SK-N-SH (cell line): ENCODE measurements around the gene PDCD1. TPM values are rescaled to one million over a fixed set of nuclear protein-coding genes. Genes with fewer than 3 reads are reported as not detected.
A peak's percentile ranks its signal among the peaks of the same experiment; 100 is the strongest.

Experiments
- CTCF ChIA-PET: fragments of 300-600, 350-600 bp; formaldehyde crosslinking; extraction: SDS; loops from one replicate; lab custom pipeline; 2021; lab: Yijun Ruan, JAX
- POLR2A ChIA-PET: fragments of 350-600 bp; sonication (Branson Sonifier 250); formaldehyde crosslinking; extraction: SDS; loops from one replicate; lab custom pipeline; 2020; ENCODE audit warnings: antibody characterized with exemption, inconsistent platforms; lab: Yijun Ruan, JAX
- DNase-seq: peaks from one replicate; pipeline ENCODE4 v3.0.0; 2012
- H2AFZ ChIP-seq: fragments of 200-600 bp; sonication (generic); 2 replicates; pipeline ENCODE4 v1.8.1; 2016; ENCODE audit warnings: antibody characterized with exemption, mild to moderate bottlenecking, low read depth
- H3F3A ChIP-seq: fragments of 200-600 bp; sonication (generic); replicated peaks from 2 replicates; pipeline ENCODE3; 2016; ENCODE audit warnings: antibody characterized with exemption, mild to moderate bottlenecking; ENCODE audit not compliant: insufficient read depth
- H3K27ac ChIP-seq, 2 experiments: fragments of 200-500 bp in 1 of 2; fragments of 200-600 bp in 1 of 2; sonication (Bioruptor generic) in 1 of 2; sonication (generic), shearing (Covaris generic) in 1 of 2; 2 replicates each; pipeline versions ENCODE4 v1.5.1 to v1.6.1; 2014 to 2016; ENCODE audit warnings: low read depth in 2 of 2, inconsistent platforms in 1 of 2, low read length in 1 of 2, mild to moderate bottlenecking in 1 of 2, mixed read lengths in 1 of 2
- H3K27me3 ChIP-seq: fragments of 200-600 bp; sonication (generic), shearing (Covaris generic); 2 replicates; pipeline ENCODE4 v1.6.1; 2016; ENCODE audit warnings: mixed run types; ENCODE audit not compliant: insufficient read depth
- H3K36me3 ChIP-seq, 2 experiments: fragments of 200-500 bp in 1 of 2; fragments of 200-600 bp in 1 of 2; sonication (Bioruptor generic) in 1 of 2; sonication (generic) in 1 of 2; replicated peaks in 1 of 2; 2 replicates each; pipeline versions ENCODE3 to v1.5.1; 2014 to 2016; ENCODE audit warnings: low read length in 1 of 2, mild to moderate bottlenecking in 1 of 2; ENCODE audit not compliant: insufficient read depth in 2 of 2, control insufficient read depth in 1 of 2
- H3K4me1 ChIP-seq, 2 experiments: fragments of 200-500 bp in 1 of 2; fragments of 200-600 bp in 1 of 2; sonication (Bioruptor generic) in 1 of 2; sonication (generic), shearing (Covaris generic) in 1 of 2; 2 replicates each; pipeline versions ENCODE4 v1.5.1 to v1.6.1; 2014 to 2016; ENCODE audit warnings: low read depth in 1 of 2, low read length in 1 of 2, mixed run types in 1 of 2; ENCODE audit not compliant: insufficient read depth in 2 of 2, control insufficient read depth in 1 of 2
- H3K4me2 ChIP-seq: fragments of 200-600 bp; sonication (generic), shearing (Covaris generic); 2 replicates; pipeline ENCODE4 v1.6.1; 2017; ENCODE audit warnings: mixed run types
- H3K4me3 ChIP-seq, 2 experiments: fragments of 200-500 bp in 1 of 2; fragments of 200-600 bp in 1 of 2; sonication (Bioruptor generic) in 1 of 2; sonication (generic), shearing (Covaris generic) in 1 of 2; 2 replicates each; pipeline versions ENCODE4 v1.5.1 to v1.8.1; 2014 to 2016; ENCODE audit warnings: low read depth in 2 of 2, inconsistent platforms in 1 of 2, low read length in 1 of 2, mild to moderate bottlenecking in 1 of 2, mixed read lengths in 1 of 2, moderate library complexity in 1 of 2
- H3K79me2 ChIP-seq: fragments of 200-600 bp; sonication (generic); 2 replicates; pipeline ENCODE4 v1.8.1; 2017; ENCODE audit warnings: mild to moderate bottlenecking; ENCODE audit not compliant: insufficient read depth
- H3K9ac ChIP-seq: fragments of 200-600 bp; sonication (generic); 2 replicates; pipeline ENCODE4 v1.6.1; 2017; ENCODE audit warnings: mixed run types
- H3K9me2 ChIP-seq: fragments of 200-600 bp; sonication (generic); 2 replicates; pipeline ENCODE4 v1.6.1; 2017; ENCODE audit warnings: mixed run types
- H3K9me3 ChIP-seq: fragments of 200-600 bp; sonication (generic); 2 replicates; pipeline ENCODE4 v1.6.1; 2017; ENCODE audit warnings: mixed run types, mild to moderate bottlenecking, moderate library complexity
- H4K20me1 ChIP-seq: fragments of 200-600 bp; sonication (generic); 2 replicates; pipeline ENCODE4 v1.6.1; 2017; ENCODE audit warnings: mild to moderate bottlenecking, mixed run types; ENCODE audit not compliant: insufficient read depth
- ELF1 ChIP-seq: IDR thresholded peaks from 2 replicates; pipeline ENCODE4 v1.4.0; 2012
- EZH2phosphoT487 ChIP-seq: fragments of 200-600 bp; sonication (generic); IDR thresholded peaks from 2 replicates; pipeline ENCODE4 v1.6.1; 2017; ENCODE audit warnings: low read depth, mixed run types, mild to moderate bottlenecking, antibody characterized with exemption, moderate library complexity, borderline replicate concordance
- MEF2A ChIP-seq: IDR thresholded peaks from 2 replicates; pipeline ENCODE4 v1.4.0; 2012; ENCODE audit warnings: low read depth, borderline replicate concordance
- RAD21 ChIP-seq: IDR thresholded peaks from 2 replicates; pipeline ENCODE4 v1.6.1; 2012; ENCODE audit warnings: mild to moderate bottlenecking, low read length
- RCOR1 ChIP-seq: fragments of 150-350 bp; IDR thresholded peaks from 2 replicates; pipeline ENCODE4 v1.6.1; 2017; ENCODE audit warnings: antibody characterized with exemption, low read length
- RFX5 ChIP-seq: IDR thresholded peaks from 2 replicates; pipeline ENCODE4 v1.6.1; 2012; ENCODE audit warnings: mild to moderate bottlenecking, improper control_type of control experiment, low read length
- RXRA ChIP-seq: IDR thresholded peaks from 2 replicates; pipeline ENCODE4 v1.4.0; 2012; ENCODE audit warnings: low read depth, mild to moderate bottlenecking, borderline replicate concordance
- SIN3A ChIP-seq: IDR thresholded peaks from 2 replicates; pipeline ENCODE4 v1.6.1; 2012; ENCODE audit warnings: low read depth, mild to moderate bottlenecking, low read length, moderate library complexity, borderline replicate concordance
- TAF1 ChIP-seq: IDR thresholded peaks from 2 replicates; pipeline ENCODE4 v1.6.1; 2012; ENCODE audit warnings: low read depth, mild to moderate bottlenecking, low read length, moderate library complexity, borderline replicate concordance
- TCF12 ChIP-seq: IDR thresholded peaks from 2 replicates; pipeline ENCODE4 v1.4.0; 2012
- WGBS: methylation state at CpG from one replicate; pipeline ENCODE4 v1.1.6; 2017; ENCODE audit warnings: low lambda C conversion rate; 5-methylcytosine and 5-hydroxymethylcytosine counted together
- polyA plus RNA-seq, 3 experiments: library from polyadenylated mRNA; depleted of rRNA; stranded (reverse); fragments of >200 nt; gene quantifications; 2 replicates each; pipeline ENCODE4 v1.2.3, GENCODE V29; 2012
- TF ChIP-seq, protein P1 (sequence below): IDR thresholded peaks from 2 replicates; pipeline ENCODE4; 2012
- TF ChIP-seq, protein P2 (sequence below): fragments of 150-350 bp; IDR thresholded peaks from 2 replicates; pipeline ENCODE4 v1.6.1; 2017; ENCODE audit warnings: antibody characterized with exemption, low read length, low read depth, borderline replicate concordance
- TF ChIP-seq, protein P3 (sequence below): IDR thresholded peaks from 2 replicates; pipeline ENCODE4 v1.4.0; 2012; ENCODE audit warnings: low read depth, borderline replicate concordance
- TF ChIP-seq, protein P4 (sequence below): fragments of 150-350 bp; IDR thresholded peaks from 2 replicates; pipeline ENCODE4 v1.6.1; 2016; ENCODE audit warnings: mild to moderate bottlenecking, low read depth, low read length

The PDCD1 gene
- polyA plus RNA-seq, 1 of the 3 experiments (the other 2 are of a cell fraction): not detected

DNA sequence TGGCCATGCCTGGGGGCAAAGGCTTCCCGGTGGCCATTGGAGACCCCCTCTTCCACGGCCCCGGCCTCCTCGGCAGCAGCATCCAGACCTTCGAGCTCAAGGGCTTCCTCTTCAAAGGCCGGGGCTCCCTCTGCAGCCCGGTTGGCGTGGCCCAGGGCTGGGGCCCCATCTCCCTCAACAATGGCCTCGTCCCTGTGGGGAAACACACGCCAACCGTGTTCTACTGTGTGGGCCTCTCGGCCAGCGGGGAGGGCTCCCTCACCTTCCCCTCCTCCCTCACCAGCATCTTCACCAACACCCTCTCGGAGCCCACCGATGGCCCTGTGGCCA, 13.6 kb upstream of the PDCD1 start (continued):
- TF ChIP-seq, protein P1, sequence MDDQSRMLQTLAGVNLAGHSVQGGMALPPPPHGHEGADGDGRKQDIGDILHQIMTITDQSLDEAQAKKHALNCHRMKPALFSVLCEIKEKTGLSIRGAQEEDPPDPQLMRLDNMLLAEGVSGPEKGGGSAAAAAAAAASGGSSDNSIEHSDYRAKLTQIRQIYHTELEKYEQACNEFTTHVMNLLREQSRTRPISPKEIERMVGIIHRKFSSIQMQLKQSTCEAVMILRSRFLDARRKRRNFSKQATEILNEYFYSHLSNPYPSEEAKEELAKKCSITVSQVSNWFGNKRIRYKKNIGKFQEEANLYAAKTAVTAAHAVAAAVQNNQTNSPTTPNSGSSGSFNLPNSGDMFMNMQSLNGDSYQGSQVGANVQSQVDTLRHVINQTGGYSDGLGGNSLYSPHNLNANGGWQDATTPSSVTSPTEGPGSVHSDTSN: no peak
- TF ChIP-seq RFX5: no peak
- TF ChIP-seq, protein P2, sequence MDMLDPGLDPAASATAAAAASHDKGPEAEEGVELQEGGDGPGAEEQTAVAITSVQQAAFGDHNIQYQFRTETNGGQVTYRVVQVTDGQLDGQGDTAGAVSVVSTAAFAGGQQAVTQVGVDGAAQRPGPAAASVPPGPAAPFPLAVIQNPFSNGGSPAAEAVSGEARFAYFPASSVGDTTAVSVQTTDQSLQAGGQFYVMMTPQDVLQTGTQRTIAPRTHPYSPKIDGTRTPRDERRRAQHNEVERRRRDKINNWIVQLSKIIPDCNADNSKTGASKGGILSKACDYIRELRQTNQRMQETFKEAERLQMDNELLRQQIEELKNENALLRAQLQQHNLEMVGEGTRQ: no peak

DNA sequence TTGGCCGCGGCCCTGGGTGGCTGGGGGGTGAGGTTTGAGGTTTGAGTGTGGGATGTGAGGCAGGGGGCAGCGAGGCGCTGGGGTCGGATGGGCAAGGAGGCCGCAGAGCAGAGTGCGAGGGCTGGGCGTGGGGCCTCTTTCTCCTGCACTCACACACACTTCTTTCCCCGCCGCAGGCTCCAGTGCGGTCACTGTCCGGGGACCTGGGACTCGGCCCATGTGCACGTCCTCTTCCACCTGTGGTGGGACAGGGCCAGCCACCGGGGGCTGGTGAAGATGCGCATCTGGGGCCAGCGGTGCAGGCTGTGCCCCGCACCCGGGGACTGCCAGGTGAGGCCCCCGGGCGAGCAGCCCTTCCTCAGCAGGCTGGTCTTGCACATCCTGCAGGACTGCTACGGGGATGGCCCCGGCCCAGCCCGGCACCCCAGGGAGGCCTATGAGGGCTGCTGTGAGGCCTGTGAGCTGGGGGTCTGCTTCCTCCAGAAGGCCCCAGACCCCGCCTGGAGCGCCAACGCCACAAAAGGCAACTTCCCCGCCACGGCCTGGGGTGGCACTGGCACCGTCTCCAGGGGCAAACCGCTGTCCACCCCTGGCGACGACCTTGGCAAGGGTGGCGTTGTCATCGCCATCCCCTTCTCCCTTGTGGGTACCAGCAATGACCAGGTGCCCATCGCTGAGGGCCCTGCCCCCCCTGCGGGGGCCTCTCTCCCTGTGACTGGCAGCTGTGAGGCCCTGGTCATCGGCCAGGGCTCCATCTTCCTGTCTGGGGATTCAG, 13.0 kb upstream of the PDCD1 start:
- H3K36me3 ChIP-seq: no peaks in the 10 kb centered on the region
- CTCF ChIA-PET: no interaction called here
- DNase-seq: peak; percentile 38
- no peaks in the 10 kb centered on the region for H3K9me3 ChIP-seq
- POLR2A ChIA-PET: no interaction called here
- H3K27me3 ChIP-seq: no peaks in the 10 kb centered on the region
- H3K79me2 ChIP-seq: no peaks in the 10 kb centered on the region
- H3K4me2 ChIP-seq: no peak overlapping the region
- no peak overlapping the region for H3K9ac ChIP-seq
- no peak for TF ChIP-seq RAD21
- TF ChIP-seq MEF2A: no peak
- no peaks in the 10 kb centered on the region for H3K9me2 ChIP-seq
- no peak overlapping the region for H3K27ac ChIP-seq
- H3K4me1 ChIP-seq: peaks cover 0 to 4% of the 10 kb centered on the region in 2 experiments; a peak in 1 of 4 replicates
- no peaks in the 10 kb centered on the region for H3F3A ChIP-seq
- WGBS: 85% methylated on average over 18 of the region's 38 CpGs
- no peak overlapping the region for H2AFZ ChIP-seq
- no peaks in the 10 kb centered on the region for H4K20me1 ChIP-seq
- H3K4me3 ChIP-seq: no peak overlapping the region

DNA sequence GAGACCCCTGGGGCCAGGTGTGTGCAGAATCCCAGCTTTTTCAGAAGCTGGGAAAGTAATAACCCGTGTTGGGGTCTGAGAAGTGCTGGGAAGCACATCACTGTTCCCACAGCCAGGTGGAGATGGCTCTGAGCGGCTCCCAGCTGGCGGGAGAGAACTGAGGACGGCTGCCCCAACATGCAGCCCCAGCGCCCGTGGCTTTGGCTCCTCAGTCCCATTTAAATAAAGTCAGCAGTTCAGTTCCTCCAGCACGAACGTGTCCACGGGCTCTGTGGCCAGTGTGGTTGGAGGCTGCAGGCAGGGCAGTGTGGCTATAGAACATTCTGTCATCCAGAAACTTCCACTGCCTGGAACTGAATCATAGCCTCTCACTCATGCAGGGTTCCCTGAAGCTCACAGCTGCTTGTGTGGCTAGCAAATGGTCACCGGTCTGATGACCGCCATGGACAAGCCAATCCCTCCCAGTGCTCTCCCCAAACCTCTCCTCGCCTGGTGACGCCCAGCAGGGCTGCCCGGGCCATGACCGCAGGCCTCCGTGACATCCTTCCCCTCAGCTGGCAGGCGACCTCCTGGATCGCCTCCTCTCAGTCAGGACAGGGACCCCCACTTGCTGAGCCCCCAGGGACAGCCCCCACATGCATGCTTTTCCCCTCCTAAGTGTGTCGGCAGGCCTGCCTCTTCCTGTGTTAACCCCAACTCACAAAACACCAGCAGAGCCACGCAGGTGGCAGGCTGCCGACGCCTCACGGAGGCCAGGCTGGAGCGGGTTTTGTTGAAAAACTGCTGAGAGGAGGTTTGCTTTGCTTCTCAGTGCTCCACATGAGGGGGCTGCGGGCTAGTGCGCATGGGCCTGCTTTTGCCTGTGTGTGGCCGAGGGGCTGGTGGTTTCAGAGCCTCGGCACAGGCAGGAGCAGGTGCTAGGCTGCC, 12.2 kb upstream of the PDCD1 start:
- peaks cover 0 to 4% of the 10 kb centered on the region in 2 experiments; a peak in 1 of 4 replicates for H3K4me1 ChIP-seq
- no peaks in the 10 kb centered on the region for H3F3A ChIP-seq
- H3K27ac ChIP-seq: no peak overlapping the region
- no peak overlapping the region for H2AFZ ChIP-seq
- ChIA-PET POLR2A (no interaction called here), CTCF (interaction anchor here (1.0 to 1.2 kb wide), 2 partner anchors 16 to 146 kb away, joined by 3 read pairs; no protein-coding TSS in a partner anchor)
- peak; percentile 29 for DNase-seq
- no peaks in the 10 kb centered on the region for H3K9me2 ChIP-seq
- no peaks in the 10 kb centered on the region for H3K27me3 ChIP-seq
- H3K4me3 ChIP-seq: no peak overlapping the region
- H3K9ac ChIP-seq: no peak overlapping the region
- H3K9me3 ChIP-seq: no peaks in the 10 kb centered on the region
- 83% methylated on average over 15 of the region's 28 CpGs for WGBS
- H4K20me1 ChIP-seq: no peaks in the 10 kb centered on the region
- H3K36me3 ChIP-seq: no peaks in the 10 kb centered on the region
- no peaks in the 10 kb centered on the region for H3K79me2 ChIP-seq
- H3K4me2 ChIP-seq: no peak overlapping the region
- TF ChIP-seq TCF12 (no peak), EZH2phosphoT487 (no peak), RXRA (no peak), TAF1 (no peak), SIN3A (no peak), ELF1 (no peak), RCOR1 (no peak)
- TF ChIP-seq, protein P3, sequence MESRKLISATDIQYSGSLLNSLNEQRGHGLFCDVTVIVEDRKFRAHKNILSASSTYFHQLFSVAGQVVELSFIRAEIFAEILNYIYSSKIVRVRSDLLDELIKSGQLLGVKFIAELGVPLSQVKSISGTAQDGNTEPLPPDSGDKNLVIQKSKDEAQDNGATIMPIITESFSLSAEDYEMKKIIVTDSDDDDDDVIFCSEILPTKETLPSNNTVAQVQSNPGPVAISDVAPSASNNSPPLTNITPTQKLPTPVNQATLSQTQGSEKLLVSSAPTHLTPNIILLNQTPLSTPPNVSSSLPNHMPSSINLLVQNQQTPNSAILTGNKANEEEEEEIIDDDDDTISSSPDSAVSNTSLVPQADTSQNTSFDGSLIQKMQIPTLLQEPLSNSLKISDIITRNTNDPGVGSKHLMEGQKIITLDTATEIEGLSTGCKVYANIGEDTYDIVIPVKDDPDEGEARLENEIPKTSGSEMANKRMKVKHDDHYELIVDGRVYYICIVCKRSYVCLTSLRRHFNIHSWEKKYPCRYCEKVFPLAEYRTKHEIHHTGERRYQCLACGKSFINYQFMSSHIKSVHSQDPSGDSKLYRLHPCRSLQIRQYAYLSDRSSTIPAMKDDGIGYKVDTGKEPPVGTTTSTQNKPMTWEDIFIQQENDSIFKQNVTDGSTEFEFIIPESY: no peak
- TF ChIP-seq, protein P4, sequence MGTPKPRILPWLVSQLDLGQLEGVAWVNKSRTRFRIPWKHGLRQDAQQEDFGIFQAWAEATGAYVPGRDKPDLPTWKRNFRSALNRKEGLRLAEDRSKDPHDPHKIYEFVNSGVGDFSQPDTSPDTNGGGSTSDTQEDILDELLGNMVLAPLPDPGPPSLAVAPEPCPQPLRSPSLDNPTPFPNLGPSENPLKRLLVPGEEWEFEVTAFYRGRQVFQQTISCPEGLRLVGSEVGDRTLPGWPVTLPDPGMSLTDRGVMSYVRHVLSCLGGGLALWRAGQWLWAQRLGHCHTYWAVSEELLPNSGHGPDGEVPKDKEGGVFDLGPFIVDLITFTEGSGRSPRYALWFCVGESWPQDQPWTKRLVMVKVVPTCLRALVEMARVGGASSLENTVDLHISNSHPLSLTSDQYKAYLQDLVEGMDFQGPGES: no peak
